ENCODE data around the gene CACNA1D.

The CACNA1D gene

DNA sequence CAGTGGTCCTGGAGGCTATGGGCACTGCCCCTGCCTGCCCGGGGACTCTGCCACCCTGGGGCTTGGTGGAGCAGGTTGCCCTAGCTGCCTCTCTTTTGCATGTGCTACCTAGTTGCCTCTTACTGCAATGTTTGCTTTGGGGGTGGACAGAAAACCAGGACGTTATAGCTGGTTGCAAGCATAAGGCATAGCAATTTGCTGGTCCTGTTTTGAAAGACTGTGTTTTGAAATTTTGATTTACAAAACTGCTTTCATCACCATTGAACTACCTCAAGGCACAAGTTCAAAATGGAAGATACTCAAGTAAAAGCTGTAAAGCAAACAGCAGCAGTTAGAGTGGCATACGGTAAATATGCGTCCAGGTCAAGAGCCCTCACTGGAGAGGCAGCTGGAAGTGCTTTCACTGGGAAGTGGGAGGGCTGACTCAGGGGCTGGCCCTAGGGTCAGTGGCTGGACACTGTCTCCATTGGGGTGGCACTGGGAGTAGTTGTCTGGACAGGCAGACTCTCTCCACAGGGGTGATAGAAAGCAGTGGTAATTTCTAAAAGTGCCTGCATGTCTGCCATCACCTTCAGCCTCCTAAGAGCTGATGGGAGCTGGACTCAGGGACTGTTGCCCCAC is 213.7 kb downstream of the CACNA1D start:
- H3K36me3 ChIP-seq (ENCODE audit: insufficient read depth, low read length): no peaks in the 10 kb centered on the region
- no peaks in the 10 kb centered on the region for H3K9me3 ChIP-seq (ENCODE audit: control insufficient read depth, insufficient read depth, low read length)
- H3K4me1 ChIP-seq (ENCODE audit: insufficient read depth, low read length): no peaks in the 10 kb centered on the region; the same call in 1 of the 2 replicates
- H3K9ac ChIP-seq (ENCODE audit: low read depth, low read length): no peak overlapping the region

DNA sequence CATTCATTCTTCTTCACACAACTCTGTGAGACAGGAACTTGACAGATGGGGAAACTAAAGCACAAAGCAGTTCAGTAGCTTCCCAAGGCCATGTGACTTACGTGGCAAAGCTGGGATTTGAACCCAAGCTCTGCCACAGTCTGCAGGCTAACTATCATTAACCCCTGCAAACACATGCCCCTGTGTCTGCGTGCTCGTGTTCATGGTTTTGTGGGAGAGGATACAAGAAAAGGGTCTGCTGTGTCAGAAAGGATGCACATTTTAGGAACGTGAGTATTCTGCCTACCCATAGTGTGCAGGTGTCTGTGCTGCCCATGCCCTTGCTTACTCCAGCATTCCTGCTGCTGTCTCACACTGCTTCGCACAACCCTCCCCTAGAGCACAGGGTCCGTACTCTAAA is 214.8 kb downstream of the CACNA1D start:
- Histone ChIP-seq H3K36me3 (ENCODE audit: insufficient read depth, low read length) (no peaks in the 10 kb centered on the region), H3K9me3 (ENCODE audit: control insufficient read depth, insufficient read depth, low read length) (no peaks in the 10 kb centered on the region), H3K4me1 (ENCODE audit: insufficient read depth, low read length) (no peaks in the 10 kb centered on the region; the same call in 1 of the 2 replicates), H3K9ac (ENCODE audit: low read depth, low read length) (no peak overlapping the region)

DNA sequence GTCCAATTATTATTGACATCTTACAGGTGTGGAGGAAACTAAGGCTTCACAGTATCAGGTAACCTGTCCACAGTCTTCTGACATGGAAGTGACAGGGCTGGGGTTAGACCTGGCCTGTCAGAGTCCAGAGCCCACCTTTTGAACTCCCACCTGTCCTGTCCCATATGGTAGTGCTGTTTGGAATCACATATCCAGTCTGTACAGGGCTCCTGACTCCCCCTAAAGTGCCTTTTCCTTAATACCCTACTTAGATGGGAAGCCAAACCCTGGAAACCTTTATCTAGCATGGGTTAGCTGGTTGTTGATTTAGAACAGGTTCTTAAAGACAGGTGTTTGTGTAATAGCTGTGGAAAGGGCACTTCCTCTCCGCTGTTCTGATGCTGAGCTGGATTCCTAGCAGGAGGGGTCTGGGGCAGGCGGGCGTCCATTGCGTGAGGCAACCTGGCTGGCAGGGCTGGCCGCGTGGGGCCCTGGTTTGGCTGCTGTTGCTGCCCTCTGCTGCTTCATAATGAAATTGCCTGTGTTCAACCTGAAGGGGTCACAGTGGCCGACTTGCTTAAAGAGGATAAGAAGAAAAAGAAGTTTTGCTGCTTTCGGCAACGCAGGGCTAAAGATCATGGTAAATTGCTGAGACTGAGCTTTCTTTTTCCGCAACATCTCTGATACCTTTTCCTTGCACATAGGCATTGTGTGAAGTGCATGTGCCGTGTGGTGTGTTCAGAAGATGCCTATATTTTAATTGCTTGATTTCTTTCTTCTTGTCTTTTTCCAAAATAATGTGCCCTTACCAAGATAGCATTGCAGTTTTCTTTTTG is 215.7 kb downstream of the CACNA1D start:
- Histone ChIP-seq H3K36me3 (ENCODE audit: insufficient read depth, low read length) (no peaks in the 10 kb centered on the region), H3K9ac (ENCODE audit: low read depth, low read length) (no peak overlapping the region), H3K9me3 (ENCODE audit: control insufficient read depth, insufficient read depth, low read length) (no peaks in the 10 kb centered on the region), H3K4me1 (ENCODE audit: insufficient read depth, low read length) (no peaks in the 10 kb centered on the region; the same call in 1 of the 2 replicates)

DNA sequence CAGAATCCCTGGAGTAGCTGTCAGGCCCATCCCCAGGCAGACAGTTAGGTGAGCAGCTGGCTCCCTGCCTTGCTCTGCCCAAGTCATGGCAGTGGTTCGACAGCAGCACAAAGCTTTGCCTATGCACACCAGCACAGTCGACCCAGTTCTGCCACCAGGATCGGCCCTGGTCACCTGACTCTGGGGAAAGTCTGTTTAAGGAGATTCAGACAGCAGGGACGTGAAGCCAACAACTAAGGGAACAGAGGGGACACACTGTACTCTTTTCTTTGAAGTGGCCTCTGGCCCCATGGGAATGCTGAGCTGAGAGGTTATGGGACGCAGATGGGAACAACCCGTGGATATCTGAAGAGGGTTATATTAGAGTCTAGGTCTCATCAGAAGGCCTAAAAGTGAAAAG is 217.0 kb downstream of the CACNA1D start:
- Histone ChIP-seq H3K36me3 (ENCODE audit: insufficient read depth, low read length) (no peaks in the 10 kb centered on the region), H3K4me1 (ENCODE audit: insufficient read depth, low read length) (no peaks in the 10 kb centered on the region; the same call in 1 of the 2 replicates), H3K9ac (ENCODE audit: low read depth, low read length) (no peak overlapping the region), H3K9me3 (ENCODE audit: control insufficient read depth, insufficient read depth, low read length) (no peaks in the 10 kb centered on the region)

DNA sequence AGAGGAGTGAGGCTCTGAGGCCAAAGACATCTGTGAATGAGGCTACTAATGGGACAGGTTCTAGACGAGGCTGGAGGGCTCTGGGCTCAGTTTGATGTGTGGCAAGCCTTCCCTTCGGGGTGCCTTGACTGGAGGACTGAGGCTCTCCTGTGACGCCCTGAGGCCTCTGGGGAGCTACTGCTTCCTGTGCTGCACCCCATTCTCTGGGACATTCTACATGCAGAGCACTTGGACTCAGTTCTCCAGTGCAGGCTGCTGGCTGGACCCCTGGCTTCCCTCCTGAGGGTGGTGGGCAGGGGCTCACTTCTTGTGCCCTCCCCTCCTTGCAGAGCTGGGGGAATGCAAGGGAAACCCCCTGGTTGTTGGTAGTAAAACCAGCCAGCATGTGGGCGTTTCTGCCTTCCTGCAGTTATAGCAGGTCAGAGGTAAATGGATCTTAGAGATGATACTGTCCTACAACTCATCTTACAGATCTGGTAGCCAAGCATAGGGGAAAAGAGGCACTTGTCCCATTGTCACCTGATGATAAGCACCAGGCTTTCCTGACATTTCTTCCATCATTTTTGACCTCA is 218.5 kb downstream of the CACNA1D start:
- H3K36me3 ChIP-seq (ENCODE audit: insufficient read depth, low read length): no peaks in the 10 kb centered on the region
- H3K9ac ChIP-seq (ENCODE audit: low read depth, low read length): no peak overlapping the region
- no peaks in the 10 kb centered on the region; the same call in 1 of the 2 replicates for H3K4me1 ChIP-seq (ENCODE audit: insufficient read depth, low read length)
- H3K9me3 ChIP-seq (ENCODE audit: control insufficient read depth, insufficient read depth, low read length): no peaks in the 10 kb centered on the region

DNA sequence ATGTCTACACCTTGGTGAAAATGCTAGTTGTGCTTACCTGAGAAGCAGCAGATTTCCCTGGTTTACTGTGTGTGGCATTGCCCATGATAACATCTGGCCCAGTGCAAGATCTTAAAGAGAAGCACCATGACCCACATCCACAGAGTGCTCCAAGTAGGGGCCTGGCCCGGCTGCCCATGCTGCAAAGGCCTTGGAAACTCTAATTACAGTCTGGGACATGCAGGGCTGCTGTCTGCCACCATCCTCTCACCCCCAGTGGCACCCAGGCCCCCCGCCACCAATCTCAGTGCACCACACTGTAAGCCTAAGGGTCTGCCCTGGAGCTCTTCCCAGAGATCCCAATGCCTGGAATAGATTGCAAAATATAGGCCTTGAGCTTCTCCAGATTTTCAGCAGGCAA is 219.2 kb downstream of the CACNA1D start:
- H3K36me3 ChIP-seq (ENCODE audit: insufficient read depth, low read length): no peaks in the 10 kb centered on the region
- H3K9me3 ChIP-seq (ENCODE audit: control insufficient read depth, insufficient read depth, low read length): no peaks in the 10 kb centered on the region
- H3K9ac ChIP-seq (ENCODE audit: low read depth, low read length): no peak overlapping the region
- H3K4me1 ChIP-seq (ENCODE audit: insufficient read depth, low read length): no peaks in the 10 kb centered on the region; the same call in none of the 2 replicates

DNA sequence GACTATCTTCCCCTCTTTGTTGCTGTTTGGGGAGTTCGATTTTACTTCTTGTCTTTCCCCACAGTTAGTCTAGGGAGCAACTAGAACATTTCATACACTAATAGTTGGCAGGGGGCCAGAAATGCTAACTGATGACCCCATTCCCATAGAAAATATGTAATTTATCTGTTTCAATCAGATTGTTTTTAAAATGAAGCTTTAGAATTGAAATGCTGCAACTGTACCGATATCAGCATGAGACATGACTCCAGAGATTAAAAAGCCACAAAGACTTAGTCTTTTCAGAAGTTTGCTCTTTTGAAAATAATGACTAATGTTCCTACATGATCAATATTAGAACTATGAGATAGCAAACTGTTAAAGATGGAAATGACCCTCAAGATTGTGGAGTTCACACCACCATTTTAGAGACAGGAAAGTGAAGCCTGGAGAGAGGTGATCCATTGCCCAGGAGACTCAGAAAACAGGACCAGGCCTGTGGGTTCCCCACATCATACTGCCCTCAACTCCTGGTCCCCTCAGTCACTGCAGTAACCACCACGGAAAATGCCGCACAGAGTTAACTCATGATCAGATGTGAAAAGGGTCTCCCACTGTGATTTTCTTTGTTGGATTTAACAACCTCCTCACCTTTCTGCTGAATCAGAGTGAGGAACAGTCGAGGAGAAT is 221.5 kb downstream of the CACNA1D start:
- Histone ChIP-seq H3K9me3 (ENCODE audit: control insufficient read depth, insufficient read depth, low read length) (no peaks in the 10 kb centered on the region), H3K4me1 (ENCODE audit: insufficient read depth, low read length) (peaks cover 4% of the 10 kb centered on the region), H3K9ac (ENCODE audit: low read depth, low read length) (no peak overlapping the region), H3K36me3 (ENCODE audit: insufficient read depth, low read length) (no peaks in the 10 kb centered on the region)

DNA sequence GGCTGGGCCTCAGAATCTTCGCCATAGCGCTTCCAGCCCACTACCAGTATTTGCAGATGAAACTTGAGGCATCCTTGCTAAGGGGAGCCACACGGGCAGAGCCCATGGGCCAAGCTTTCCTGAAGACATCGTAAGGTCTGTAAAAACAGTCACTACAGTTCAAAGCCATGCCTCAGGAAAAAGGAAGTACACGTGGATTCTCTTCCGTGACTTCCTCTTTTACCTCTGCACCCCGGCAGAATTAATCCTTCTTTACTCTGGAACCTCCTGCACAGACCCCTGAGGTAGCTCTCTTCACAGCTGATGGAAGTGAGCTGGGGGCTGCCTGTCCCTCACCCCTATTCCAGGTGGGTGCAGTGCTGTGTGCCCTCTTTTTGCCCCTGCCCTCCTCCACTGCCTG is 222.6 kb downstream of the CACNA1D start:
- H3K36me3 ChIP-seq (ENCODE audit: insufficient read depth, low read length): no peaks in the 10 kb centered on the region
- H3K9ac ChIP-seq (ENCODE audit: low read depth, low read length): no peak overlapping the region
- peaks cover 4% of the 10 kb centered on the region for H3K4me1 ChIP-seq (ENCODE audit: insufficient read depth, low read length)
- H3K9me3 ChIP-seq (ENCODE audit: control insufficient read depth, insufficient read depth, low read length): no peaks in the 10 kb centered on the region

DNA sequence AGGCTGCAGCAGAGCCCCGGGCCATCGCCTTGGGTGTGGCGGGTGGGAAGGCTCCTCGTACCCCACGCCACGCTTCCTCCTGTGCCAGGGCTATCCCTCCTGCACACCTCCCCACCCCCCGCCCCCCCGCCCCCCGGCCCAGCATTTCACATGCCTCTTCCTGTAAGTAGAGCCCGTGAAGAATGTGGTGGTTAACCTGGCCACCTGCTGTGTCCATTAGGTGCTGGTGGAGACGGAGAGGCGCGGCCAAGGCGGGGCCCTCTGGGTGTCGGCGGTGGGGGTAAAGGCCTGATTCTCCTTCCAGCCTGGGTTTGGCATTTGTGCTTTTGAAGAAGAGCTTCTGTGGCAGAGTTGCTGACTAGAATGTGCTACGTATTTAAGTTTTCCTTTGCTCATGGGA is 224.1 kb downstream of the CACNA1D start:
- no peak overlapping the region for H3K9ac ChIP-seq (ENCODE audit: low read depth, low read length)
- H3K4me1 ChIP-seq (ENCODE audit: insufficient read depth, low read length): peaks cover 4% of the 10 kb centered on the region
- no peaks in the 10 kb centered on the region for H3K36me3 ChIP-seq (ENCODE audit: insufficient read depth, low read length)
- H3K9me3 ChIP-seq (ENCODE audit: control insufficient read depth, insufficient read depth, low read length): no peaks in the 10 kb centered on the region

DNA sequence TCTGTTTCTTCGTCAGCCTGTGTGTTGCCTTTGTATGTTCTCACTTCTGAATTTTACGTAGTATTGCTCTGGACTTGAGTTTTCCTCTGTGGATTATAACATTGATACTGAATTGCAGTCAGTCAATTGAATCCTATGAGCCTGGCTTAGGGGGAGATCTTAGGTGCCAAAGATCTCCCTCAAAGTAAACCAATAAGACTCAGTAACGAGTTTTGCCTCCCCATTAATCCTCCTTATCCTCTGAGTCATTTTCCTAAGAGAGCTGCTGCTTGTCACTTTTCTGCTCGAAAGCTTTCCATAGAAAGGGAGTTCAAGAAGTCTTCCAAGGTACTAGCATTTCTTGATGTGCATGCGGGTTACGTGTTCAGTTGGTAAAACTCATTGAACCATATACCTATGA is 225.4 kb downstream of the CACNA1D start:
- H3K9me3 ChIP-seq (ENCODE audit: control insufficient read depth, insufficient read depth, low read length): no peaks in the 10 kb centered on the region
- no peaks in the 10 kb centered on the region for H3K36me3 ChIP-seq (ENCODE audit: insufficient read depth, low read length)
- H3K9ac ChIP-seq (ENCODE audit: low read depth, low read length): no peak overlapping the region
- peaks cover 4% of the 10 kb centered on the region for H3K4me1 ChIP-seq (ENCODE audit: insufficient read depth, low read length)

DNA sequence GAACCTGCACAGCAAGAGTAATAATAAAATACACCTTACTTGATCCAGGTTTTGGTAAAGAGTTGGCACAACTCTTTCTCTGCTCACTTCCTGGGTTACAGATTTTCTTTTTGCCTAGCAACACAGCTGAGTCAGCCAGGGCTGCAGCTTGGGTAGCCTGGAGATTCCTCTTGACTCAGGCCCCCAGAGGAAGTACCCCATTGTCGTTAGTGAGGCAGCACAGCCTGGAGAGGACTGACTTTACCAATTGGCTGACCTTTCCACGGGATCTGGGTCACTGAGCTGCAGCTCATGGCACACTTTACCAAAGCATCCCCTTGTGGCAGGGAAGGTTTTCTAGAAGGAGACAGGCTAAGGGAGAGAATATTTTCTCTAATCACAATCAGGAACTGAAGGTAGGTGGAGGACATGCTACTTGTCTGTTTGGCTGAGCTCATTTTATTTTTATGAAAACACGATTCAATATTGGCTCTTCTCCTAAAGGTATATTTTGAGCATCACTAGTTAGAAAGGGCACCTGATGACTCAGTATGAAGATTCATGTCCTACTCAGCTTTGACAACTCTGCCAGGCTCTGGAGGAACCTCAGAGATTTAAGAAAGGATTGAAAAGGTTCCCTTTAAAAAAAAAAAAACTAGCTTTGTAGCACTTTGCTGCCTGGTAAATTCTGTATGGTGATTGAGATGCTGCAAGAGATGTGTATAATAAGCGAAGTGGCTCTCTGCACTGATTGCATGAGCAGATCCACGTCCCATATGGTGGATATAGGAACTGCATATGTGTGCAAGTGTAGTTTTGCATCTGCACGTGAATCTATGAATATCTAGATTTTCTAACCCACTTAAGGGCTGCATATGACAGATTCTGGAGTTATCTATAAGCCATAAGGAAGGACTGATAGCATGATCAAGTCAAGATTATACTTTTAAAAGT is 227.0 kb downstream of the CACNA1D start:
- Histone ChIP-seq H3K9me3 (ENCODE audit: control insufficient read depth, insufficient read depth, low read length) (no peaks in the 10 kb centered on the region), H3K9ac (ENCODE audit: low read depth, low read length) (no peak overlapping the region), H3K4me1 (ENCODE audit: insufficient read depth, low read length) (peaks cover 4% of the 10 kb centered on the region), H3K36me3 (ENCODE audit: insufficient read depth, low read length) (no peaks in the 10 kb centered on the region)

DNA sequence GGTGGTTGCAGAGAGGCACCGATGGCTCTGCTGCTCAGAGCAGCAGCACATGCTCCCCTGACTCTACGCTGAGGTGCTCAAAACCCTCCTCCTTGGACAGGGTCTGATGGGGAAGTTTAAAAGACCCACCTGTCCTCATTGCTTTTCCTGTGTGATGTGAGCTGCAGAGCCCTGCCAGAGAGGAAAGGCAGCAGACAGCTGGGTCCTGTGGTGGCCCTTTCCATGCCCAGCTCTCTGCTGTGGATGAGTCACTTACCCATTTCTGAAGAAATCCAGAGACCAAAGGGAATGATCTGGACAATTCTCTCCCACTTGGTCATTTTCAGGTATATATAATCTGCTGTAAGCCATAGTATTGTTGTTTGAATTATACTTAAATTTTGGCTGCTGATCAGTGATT is 230.2 kb downstream of the CACNA1D start:
- H3K4me1 ChIP-seq (ENCODE audit: insufficient read depth, low read length): no peaks in the 10 kb centered on the region
- H3K9ac ChIP-seq (ENCODE audit: low read depth, low read length): no peak overlapping the region
- H3K9me3 ChIP-seq (ENCODE audit: control insufficient read depth, insufficient read depth, low read length): no peaks in the 10 kb centered on the region
- H3K36me3 ChIP-seq (ENCODE audit: insufficient read depth, low read length): no peaks in the 10 kb centered on the region

DNA sequence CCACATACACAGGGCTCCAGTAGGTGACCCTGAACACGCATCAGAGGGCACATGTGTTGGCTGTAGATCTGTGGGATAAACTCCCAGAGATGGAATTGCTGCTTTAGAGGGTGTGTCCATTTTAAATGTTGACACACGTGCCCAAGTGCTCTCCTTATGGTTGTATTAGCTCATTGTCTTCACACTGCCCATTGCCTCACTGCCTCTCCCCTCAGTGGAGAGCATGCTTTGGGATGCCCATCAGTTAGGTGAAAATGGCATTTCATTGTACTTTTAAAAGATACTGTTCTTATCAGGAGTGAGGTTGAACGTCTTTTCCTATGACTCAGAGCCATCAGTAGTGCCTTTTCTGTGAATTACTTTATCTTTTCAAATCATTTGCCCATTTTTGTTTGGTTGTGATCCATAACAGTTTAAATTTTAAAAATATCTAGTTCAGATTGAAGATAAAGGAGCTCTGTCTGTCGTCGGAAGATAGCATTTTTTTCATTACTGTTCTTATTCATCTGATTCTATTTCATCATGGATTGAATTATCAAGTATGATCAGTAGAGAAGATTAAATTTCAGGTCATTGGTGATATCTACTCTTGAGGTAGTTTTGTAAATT is 231.1 kb downstream of the CACNA1D start:
- H3K9me3 ChIP-seq (ENCODE audit: control insufficient read depth, insufficient read depth, low read length): no peaks in the 10 kb centered on the region
- no peak overlapping the region for H3K9ac ChIP-seq (ENCODE audit: low read depth, low read length)
- H3K36me3 ChIP-seq (ENCODE audit: insufficient read depth, low read length): no peaks in the 10 kb centered on the region
- H3K4me1 ChIP-seq (ENCODE audit: insufficient read depth, low read length): no peaks in the 10 kb centered on the region

All from ES-I3 (cell line).